Suprapubic skin (tissue), 2 donors: ENCODE results near the gene OR2A42.
"Not testable (repeated sequence)": the region's sequence is repeated elsewhere in the genome, so short reads cannot be mapped to it uniquely, and the experiment has no call there.

ENCODE experiments used
- EP300 ChIP-seq: sonication (generic); formaldehyde crosslinking; IDR thresholded peaks from one replicate; pipeline ENCODE4 v1.6.1; 2017; ENCODE audit warnings: antibody characterized with exemption
- POLR2A ChIP-seq, 2 donors: fragments of 450-650 bp; IDR thresholded peaks; one replicate each; pipeline ENCODE4 v1.6.1; 2017; ENCODE audit warnings: antibody characterized with exemption in 2 of 2, mild to moderate bottlenecking in 2 of 2, moderate library complexity in 2 of 2

DNA sequence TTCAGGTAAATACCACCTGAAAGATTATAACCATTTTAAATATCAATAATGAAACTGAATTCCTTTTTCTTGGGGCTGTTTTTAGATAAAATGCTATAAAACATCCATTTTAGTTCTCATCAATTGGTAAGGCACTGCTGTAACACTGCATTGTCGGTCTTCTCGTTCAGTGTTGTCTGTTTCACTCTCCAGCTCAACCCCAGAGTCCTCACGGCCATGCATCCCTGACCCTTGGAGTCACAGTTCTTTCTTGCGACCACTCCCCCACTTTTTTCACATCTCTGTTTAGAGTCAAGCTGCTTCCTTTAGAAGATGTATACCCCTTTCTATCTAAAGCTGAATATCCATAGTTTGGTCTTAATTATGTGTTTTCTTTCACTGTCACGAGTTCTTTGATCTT lies 7.6 kb upstream of the OR2A42 start:
- not testable (repeated sequence) for TF ChIP-seq POLR2A (IDR thresholded peaks at IDR 0.05); EP300
